HG03575 (cell line): Measurements from ENCODE around the gene ARHGAP12.

Source experiments
- ATAC-seq: cut with Tn5 transposase; IDR thresholded peaks from one replicate; pipeline ENCODE4 v1.9.1; 2021; ENCODE audit not compliant: unreplicated experiment, insufficient number of reproducible peaks, low FRiP score; ENCODE audit errors: extremely low read depth

ARHGAP12 gene

DNA sequence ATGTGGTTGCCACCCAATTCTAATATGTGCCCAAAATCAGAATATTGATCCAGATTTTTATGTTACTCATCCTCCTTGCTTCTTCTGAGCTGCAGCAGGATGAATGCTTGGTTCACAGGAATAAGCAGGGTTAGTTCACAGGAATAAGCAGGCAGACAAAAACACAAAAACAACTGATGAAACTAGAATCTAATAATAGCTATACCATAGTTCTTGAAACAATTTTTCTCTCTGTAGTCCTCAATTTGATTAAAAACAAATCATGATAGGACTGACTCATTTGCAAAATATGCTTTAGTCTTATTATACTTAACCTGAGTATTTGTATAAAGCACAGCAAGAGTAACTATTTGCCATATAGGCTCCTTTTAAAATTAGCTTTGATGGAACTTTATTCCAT lies 24.4 kb upstream of the ARHGAP12 start:
- no peak for ATAC-seq

DNA sequence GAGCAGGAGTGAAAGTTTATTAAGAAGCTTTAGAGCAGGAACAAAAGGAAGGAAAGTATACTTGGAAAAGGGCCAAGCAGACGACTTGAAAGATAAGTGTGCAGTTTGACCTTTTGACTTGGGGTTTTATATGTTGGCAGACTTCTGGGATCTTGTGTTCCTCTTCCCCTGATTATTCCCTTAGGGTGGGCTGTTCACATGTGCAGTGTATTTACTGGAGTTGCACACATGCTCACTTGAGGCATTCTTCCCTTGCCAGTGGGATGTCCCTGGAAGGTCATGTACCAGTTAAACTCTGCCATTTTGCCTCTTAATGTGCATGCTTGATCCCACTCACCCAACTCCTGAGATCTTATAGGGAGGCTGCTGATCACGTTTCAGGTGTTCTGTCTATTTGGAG lies 23.4 kb upstream of the ARHGAP12 start:
- ATAC-seq = no peak

DNA sequence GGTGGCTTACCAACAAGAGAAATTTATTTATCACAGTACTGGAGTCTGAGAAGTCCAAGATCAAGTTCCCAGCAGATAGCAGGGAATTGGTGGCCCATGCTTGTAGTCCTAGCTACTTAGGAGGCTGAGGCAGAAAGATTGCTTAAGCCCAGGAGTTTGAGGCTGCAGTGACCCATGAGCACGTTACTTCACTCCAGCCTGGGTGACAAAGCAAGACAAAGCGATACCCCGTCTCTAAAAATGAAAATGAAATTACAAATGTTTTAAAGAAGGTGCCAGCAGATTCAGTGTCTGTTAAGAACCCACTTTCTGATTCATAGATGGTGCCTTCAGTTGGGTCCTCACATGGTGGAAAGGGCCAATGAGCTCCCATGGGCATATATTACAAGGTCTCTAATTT lies 20.6 kb upstream of the ARHGAP12 start:
- ATAC-seq = no peak

DNA sequence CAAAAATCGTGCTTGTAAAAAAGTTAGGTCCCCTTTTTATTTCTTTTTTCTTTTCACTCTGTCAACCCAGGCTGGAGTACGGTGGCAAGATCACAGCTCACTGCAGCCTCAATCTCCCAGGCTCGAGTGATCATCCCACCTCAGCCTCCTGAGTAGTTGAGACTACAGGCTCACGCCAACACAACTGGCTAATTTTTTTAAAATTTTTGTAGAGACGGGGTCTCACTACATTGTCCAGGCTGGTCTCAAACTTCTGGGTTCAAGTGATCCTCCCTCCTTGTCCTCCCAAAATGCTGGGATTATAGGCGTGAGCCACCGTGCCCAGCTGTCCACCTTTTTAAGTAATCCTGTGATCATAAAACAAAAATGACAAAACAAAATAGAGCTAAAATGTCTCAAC lies 19.4 kb upstream of the ARHGAP12 start:
- ATAC-seq = no peak

DNA sequence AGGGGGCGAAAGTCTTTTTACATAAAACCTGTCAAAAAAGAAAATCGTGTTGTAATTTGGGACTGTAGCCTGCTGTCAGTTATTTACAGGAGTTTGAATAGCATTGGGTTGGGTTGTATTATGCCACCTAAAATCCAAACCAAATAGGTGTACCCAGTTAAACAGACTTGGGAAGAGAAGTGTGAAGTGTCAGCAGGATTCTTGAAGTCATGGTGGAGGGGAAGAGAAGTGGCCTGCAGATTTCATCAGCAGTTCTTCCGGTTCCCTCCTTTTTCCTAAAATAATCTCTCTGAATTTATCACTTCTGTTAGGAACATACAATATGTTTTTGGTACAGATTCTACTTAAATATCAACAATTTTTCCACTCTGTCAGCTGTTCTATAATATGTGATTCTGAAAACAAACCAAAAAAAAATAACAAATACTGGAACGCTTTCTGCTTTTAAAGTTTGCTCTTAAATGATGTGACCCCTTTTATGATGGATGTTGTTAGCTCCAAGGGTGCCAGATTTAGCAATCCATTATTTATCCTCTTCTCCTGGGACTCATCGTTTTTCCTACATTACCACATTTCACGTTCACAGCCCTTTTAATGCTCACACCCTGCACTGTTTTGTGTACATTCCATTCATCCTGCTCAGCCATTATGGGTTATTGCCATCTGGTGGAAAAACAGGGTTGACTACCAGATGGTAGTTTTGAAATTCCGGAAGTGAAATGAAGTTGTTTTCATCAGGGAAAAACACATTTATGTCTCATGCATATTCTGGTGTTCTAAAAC lies 18.7 kb upstream of the ARHGAP12 start:
- ATAC-seq = no peak

DNA sequence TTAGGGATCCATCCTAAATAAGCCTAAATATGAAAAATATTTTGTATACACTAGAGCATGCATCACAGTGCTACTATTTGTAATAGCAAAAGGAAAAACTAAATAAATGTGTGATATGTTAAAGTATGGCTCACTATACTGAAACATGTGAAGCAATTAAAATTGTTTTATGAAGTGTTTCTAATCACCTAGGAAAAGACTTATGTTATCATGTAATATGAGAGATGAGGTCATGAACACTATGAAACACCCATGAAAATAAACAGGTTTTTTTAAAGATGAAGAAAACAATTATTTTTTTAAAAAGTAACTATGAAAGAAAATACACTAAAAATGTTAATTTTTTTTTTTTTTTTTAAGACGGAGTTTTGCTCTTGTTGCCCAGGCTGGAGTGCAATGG lies 16.8 kb upstream of the ARHGAP12 start:
- no peak for ATAC-seq

DNA sequence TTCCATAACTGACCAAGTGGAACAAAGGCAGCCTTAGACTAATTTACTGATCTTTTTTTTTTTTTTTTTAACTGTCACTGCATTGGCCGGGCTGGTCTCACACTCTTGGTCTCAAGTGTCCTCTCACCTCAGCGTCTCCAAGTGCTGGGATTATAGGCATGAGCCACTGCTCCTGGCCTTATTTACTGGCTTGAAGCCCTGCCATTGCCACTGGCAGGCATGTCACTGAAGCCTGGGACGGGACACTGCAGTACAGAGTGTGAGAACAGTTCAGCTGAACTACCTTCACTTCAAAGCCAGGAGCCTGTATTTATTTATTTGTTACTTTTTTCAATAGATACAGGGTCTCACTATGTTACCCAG lies 15.4 kb upstream of the ARHGAP12 start:
- no peak for ATAC-seq

DNA sequence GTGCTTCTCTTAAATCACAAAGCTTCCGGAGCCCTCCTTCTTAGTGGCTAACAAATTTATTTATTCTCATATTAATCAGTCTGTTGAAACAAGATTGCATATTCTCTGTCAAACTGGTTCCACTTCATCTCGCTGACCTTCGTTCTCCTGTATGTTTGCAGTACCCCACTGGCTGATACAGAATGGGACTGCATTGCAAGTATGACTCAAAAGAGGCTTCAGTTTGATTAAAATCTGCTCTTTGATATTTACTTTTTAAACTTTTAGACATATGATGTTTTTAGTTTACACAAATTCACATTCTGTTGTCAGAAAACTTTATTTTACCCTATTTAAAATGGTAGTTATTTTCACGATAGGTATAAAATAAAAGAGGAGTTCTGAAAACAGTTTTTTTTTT lies 14.3 kb upstream of the ARHGAP12 start:
- no peak for ATAC-seq

DNA sequence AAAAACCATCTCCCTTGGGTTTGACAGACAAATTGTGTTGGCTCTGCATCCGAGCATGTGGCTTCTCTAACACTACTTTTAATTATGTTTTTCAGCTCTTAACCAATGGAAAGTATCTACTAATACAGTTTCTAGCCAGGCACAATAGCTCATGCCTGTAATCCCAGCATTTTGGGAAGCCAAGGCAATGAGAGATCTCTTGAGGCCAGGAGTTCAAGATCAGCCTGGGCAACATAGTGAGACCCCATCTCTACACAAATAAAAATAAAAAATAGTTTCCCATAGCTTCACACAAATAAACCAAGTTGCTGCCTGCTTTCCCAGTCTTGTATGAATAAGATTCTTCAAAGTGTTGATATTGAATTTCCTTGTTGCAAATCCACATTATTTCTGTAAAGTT lies 13.8 kb upstream of the ARHGAP12 start:
- ATAC-seq = no peak

DNA sequence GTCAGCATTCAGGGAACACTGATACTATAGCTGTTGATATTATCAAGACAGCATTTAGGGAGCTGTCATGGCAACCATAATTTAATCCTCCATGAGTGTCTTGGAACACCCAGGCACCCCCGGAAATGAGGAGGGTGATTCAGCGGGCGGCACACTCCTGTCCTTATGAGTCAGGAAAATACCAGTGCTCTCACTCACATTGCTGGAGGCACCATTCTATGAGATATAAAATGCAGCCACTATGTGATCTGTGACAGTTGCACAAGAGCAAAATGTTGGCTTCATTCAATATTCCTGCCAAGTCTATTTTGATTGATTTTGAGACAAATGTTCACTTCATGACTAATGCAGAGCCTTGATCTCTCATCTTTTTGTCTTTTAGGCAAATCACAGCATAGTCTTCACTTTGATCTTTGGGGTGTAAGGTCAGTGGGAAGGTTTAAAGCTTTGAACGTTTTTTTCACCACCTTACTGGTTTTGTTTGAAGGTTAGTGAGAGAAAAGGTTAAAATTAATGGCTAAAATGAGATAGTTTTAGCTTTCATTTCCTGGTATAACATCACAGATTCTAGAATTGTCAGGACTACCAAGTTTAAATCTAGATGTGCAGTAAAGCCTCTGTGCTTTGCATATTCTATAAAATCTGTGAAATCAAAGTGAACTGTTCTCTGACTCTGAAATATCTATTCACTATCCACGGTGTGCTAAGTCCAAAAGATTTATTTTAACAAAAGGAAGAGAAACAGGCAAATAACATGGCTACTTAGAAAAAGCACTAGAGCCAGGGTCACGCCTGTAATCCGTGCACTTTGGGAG lies 12.4 kb upstream of the ARHGAP12 start:
- no peak for ATAC-seq

DNA sequence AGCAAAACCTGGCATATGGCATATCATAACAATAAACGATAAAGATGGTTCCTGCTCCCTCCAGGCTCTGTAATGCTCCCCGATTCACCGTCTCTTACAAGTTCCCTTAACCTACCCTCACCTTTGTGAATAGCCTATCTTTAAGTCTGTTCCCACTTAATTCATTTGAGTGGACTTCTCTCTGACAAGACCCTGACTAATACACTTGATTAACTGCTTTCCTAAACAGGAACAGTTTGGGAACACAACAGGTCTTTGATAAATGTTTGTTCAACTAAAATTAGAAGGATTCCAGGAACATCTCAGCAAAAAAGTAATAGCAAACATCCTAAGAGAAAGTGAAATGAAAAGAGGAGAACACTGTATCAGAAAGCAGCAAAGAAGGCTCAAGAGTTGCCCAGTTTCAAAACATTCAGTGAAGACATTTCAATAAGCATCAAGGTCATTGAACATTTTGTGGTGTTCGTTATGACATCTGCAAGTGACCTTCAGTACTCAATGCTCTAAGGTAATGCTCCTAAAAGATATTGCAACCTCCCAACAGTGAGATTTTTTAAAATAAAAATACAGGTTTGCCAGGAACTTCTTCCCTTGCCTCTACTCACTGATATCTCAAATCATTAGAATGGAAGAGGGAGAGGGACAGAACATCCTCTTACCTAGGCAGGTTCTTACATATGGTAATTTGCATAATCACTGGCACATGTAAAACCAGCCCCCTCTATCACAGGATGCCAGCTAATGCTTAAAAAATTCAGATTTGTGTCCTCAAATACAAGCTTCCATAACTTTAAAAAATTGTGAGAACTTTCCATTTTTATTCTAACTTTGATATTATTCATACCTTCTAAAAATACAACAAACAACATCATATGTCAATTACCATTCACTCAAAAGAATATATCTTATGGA lies 11.4 kb upstream of the ARHGAP12 start:
- no peak for ATAC-seq

DNA sequence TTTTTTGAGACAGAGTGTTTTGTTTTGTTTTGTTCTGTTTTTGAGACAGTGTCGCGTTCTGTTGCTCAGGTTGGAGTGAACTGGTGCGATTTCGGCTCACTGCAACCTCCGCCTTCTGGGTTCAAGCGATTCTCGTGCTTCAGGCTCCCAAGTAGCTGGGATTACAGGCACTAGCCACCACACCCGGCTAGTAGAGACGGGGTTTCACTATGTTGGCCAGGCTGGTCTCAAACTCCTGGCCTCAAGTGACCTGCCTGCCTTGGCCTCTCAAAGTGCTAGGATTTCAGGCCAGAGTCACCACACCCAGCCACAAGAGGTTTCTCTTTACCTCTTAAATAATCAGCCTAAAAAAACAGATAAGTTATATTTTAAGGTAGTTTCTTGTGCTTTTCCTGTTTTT lies 8.7 kb upstream of the ARHGAP12 start:
- ATAC-seq = no peak

DNA sequence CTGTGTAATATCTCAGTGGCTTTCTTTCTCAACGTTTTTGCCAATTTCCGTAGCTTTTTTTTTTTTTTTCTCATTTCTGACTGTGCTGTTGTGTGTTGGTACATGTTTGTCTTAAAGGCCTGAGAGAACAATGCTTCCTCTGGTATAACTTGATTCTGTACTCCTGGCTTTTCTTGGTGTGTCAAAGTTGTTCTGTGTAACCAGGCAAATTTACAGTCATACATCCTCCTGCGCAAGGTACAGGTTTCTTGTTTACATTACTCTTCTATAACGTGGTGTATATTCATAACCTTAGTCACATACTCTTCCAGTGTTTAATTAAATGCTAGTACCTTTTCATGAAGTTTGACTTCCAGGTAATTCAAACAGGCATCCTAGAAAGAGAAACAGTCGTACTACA lies 8.3 kb upstream of the ARHGAP12 start:
- ATAC-seq = no peak

DNA sequence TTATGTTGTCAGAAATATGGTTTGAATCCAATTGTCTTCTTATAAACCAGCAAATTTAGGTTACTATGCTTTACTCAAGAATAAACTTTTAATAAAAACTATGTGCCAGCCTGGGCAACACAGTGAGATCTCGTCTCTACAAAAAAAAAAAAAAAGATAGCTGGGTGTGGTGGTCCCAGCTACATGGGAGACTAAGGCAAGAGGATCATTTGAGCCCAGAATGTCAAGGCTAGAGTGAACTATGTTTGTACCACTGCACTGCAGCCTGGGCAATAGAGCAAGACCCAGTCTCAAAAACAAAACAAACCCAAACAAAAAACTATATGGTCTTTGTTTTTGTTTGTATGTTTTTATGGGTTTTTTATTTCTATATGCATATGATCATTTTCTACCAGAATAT lies 7.5 kb upstream of the ARHGAP12 start:
- ATAC-seq = no peak

DNA sequence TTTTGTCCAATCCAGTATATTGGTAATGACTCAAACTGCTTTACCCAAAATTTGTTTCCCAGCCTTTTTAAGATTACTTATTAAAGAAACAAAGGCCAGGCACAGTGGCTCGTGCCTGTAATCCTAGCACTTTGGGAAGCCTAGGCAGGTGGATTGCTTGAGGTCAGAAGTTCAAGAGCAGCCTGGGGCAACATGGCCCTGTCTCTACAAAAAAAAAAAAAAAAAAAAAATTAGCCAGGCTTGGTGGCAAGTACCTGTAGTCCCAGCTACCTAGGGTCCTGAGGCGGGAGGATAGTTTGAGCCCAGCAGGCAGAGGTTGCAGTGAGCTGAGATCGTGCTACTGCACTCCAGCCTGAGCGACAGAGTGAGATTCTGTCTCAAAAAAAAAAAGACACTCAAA lies 7.0 kb upstream of the ARHGAP12 start:
- no peak for ATAC-seq

DNA sequence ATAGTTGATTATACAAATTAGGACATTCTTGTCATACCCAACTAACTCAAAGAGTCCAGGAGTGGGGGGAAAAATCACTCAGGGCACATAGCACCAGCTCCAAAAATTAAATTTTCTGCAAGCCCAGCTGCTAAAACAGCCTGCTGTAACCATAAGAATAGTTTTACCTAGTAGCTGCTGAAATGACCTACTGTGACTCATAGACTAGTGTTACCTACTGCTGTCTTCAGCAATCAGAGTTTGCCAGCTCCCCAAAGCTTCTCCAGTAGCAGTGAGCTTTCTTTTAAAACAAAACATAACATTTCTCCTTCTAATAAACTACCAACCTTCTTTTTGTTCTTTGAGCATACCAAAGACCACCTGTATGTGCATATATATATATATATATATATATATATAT lies 4.2 kb upstream of the ARHGAP12 start:
- ATAC-seq = no peak

DNA sequence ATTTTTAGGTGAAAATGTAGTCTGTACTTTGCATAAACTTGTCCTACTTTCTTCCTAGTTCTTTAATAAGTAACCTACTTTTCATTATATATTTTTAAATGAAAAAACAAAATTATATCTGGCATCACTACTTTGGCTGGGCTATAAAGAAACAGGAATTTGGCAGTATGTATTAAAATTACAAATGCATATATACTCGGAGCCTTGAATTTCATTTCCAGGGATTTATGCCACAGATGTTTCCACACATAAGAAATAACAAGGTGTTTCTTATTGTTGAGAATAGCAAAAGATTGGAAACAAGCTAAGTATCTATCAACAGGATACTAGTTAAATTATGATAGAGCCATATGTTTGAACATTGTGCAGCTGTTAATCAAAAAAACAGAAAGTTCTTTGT lies 2.2 kb upstream of the ARHGAP12 start:
- ATAC-seq = no peak

DNA sequence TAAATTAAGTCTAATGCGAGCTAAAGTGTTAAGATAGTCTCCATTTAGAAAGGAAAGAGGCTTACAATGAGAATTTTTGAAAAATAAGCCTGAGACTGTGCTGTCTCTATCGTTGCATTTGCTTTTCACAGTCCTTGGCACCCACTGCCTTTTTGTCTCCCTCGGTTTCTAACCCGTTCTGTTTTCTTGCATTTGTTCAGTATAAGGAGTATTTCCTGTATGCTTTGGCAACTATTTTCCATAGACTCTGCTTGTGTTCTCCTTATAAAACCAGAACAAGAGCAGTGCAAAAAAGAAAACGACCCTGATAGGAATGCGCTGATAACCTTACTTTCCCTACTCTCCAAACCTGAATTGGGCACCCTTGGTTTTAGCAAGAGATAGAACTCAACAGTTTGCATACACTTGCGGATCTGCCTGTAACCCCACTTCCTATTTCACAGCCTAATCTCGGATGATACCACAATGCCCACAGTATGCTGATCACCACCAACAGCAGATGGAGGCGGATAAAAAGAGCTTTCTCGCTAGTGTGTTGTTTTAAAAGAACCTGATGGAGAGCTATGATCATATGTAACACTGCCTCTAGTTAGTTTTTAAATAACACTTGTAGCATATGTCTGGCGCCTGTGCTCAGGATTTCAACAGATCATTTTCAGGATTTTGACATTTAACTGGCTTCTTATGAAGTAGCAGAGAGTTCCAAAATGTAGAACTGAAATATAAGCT lies 1.6 kb upstream of the ARHGAP12 start:
- no peak for ATAC-seq
